T-helper 1 cell treated with Interleukin-12 subunit alpha and Interleukin-12 subunit beta and Interleukin-4 antibody, amounts not matched to agents 30 μg/mL and 1 μg/mL, for 36 hours (primary cell): Measurements from ENCODE around the gene APOL2.
"Not testable (repeated sequence)": the region's sequence is repeated elsewhere in the genome, so short reads cannot be mapped to it uniquely, and the experiment has no call there.

ENCODE experiments used
- H3K27ac Mint-ChIP-seq: one replicate; pipeline ENCODE4 v1.8.0; 2021; ENCODE audit warnings: mild to moderate bottlenecking, mixed read lengths
- H3K27me3 Mint-ChIP-seq: one replicate; pipeline ENCODE4 v1.8.0; 2021; ENCODE audit warnings: low read depth, mixed read lengths
- H3K36me3 Mint-ChIP-seq: one replicate; pipeline ENCODE4 v1.8.0; 2021; ENCODE audit warnings: low read depth, mixed read lengths
- H3K4me1 Mint-ChIP-seq: one replicate; pipeline ENCODE4 v1.8.0; 2021; ENCODE audit warnings: low read depth, mixed read lengths
- H3K4me3 Mint-ChIP-seq: one replicate; pipeline ENCODE4 v1.8.0; 2021; ENCODE audit warnings: mild to moderate bottlenecking, moderate library complexity, mixed read lengths
- H3K9me3 Mint-ChIP-seq: one replicate; pipeline ENCODE4 v1.8.0; 2021; ENCODE audit warnings: mixed read lengths

Gene APOL2

GRCh38 chr22:36194971-36195370 lies 44.4 kb downstream of the APOL2 start:
- Mint-ChIP-seq H3K4me1 (peaks cover 18% of the 10 kb centered on the region), H3K9me3 (no peaks in the 10 kb centered on the region), H3K36me3 (no peaks in the 10 kb centered on the region), H3K27me3 (peaks cover 8% of the 10 kb centered on the region), H3K4me3 (no peak overlapping the region), H3K27ac (no peak overlapping the region)

DNA sequence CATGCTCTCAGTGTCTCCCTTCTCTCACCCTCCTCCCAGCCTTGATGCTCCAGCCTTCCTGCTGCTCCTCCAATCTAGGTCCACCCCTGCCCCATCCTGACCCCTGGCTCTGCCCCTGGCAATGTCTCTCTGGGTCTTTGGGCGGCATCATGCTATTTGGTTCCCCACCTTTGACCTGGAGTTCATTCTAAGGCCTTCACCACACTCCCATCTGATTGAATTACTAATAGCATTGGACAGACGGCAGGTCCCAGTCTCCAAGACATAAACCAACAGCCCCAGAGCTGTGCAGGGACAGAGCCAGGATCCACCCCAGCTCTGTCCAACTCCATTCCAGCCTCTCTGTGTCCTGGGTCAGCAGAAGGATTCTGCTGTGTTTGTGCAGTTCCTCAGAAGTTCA lies 44.9 kb downstream of the APOL2 start:
- Mint-ChIP-seq H3K36me3 (no peaks in the 10 kb centered on the region), H3K4me1 (peaks cover 18% of the 10 kb centered on the region), H3K27ac (no peak overlapping the region), H3K27me3 (peaks cover 12% of the 10 kb centered on the region), H3K4me3 (no peak overlapping the region), H3K9me3 (no peaks in the 10 kb centered on the region)

DNA sequence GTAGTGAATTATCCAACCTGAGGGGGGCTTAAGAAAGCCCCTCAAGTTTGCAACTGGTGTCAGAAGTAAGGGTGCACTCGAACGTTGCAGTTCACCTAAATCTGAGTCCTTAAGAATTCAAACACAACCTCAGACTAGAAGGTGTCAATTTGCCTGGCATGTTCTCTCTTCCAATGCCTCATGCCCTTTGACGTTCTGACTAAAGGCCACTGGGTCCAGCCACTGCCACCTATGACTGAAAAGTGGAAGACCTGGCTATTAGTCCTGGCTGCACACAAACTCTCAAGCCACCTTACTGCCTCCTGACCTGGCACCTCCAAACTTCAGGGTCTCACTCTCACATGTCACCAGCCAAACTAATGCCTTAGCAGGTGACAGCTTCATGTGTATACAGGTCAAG lies 45.8 kb downstream of the APOL2 start:
- Mint-ChIP-seq H3K9me3 (no peaks in the 10 kb centered on the region), H3K27me3 (peaks cover 12% of the 10 kb centered on the region), H3K4me3 (no peak overlapping the region), H3K27ac (no peak overlapping the region), H3K4me1 (peaks cover 18% of the 10 kb centered on the region), H3K36me3 (no peaks in the 10 kb centered on the region)

DNA sequence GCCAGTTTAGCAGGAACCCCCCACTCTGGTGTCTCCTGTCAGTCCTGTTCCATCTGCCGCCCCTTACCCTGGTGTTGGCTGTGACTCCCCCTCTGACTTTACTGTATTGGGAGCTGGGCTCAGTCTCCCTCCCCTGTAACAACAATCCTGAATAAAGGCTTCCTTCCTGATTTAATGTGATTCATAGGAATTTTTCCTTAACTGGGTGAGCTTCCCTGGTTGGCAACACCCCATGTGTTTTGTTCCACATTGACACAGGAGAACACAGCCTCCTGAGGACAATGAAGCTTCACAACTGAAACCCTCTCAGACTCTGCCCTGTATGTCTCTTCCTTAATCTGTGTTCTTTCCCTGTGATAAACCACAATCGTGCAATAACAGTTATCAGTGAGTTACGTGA lies 46.2 kb downstream of the APOL2 start:
- Mint-ChIP-seq H3K4me1 (peaks cover 14% of the 10 kb centered on the region), H3K36me3 (no peaks in the 10 kb centered on the region), H3K27ac (no peak overlapping the region)

DNA sequence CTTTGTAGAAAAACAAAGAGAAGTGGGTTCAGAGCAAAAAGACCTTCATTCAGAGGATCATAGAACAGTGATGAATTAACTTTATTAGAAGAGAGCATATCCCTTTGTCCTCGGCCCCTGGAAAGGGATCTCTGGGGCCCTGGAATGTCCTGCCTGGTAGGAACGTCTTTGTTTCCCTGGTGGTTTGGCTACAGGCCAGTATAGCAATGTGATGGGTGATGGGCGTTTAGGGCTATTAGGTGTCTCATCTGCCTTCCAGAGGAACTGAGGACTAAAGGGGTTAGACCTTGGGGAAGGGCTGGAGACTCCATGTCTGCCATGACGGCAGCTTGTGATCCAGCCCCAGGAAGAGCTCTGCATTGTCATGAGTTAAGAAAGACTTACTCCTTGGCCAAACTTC lies 46.8 kb downstream of the APOL2 start:
- H3K27ac Mint-ChIP-seq = no peak overlapping the region
- H3K4me3 Mint-ChIP-seq = no peak overlapping the region
- no peaks in the 10 kb centered on the region for H3K36me3 Mint-ChIP-seq
- peaks cover 7% of the 10 kb centered on the region for H3K4me1 Mint-ChIP-seq
- H3K27me3 Mint-ChIP-seq = peaks cover 17% of the 10 kb centered on the region
- H3K9me3 Mint-ChIP-seq = no peaks in the 10 kb centered on the region

More for the DNA sequence above, 46.2 kb downstream of the APOL2 start:
- Mint-ChIP-seq H3K9me3 (no peaks in the 10 kb centered on the region), H3K4me3 (no peak overlapping the region), H3K27me3 (peaks cover 14% of the 10 kb centered on the region)

DNA sequence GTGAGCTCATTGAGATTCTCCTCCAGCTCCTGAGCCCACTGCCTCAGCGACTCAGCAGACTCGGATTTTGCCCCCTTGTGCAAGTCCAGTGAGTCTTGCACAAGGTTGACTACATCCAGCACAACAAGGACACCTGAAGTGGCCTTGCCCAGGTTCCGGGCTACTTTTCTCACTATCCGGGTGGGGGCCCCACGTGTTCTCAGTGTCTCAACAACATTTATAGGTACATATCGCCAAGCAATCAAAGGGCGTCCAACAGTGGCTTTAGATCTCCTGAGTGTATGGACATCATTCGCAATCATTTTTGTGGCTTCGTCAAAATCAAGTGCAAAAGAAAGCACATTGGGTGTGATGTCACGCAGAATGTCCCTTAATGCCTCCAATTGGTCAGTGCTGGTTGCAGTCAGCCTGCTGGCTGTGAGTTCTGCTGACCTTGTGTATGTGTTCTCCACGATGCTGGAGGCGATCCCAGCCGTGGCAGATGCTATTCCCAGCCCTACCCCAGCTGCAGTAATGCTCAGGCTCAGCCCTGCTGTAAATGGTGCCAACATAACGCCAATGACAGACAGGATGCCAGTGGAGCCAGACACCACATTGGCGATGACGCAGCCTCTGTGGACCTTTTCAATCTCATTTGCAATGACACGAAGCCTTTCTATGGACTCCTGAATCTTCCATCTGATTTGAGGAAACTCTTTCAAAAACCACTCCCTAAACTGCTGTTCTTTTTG lies 48.1 kb downstream of the APOL2 start:
- Mint-ChIP-seq H3K4me1 (peaks cover 2% of the 10 kb centered on the region), H3K36me3 (no peaks in the 10 kb centered on the region), H3K27ac (no peak overlapping the region), H3K9me3 (no peaks in the 10 kb centered on the region), H3K27me3 (peaks cover 17% of the 10 kb centered on the region), H3K4me3 (no peak overlapping the region)

DNA sequence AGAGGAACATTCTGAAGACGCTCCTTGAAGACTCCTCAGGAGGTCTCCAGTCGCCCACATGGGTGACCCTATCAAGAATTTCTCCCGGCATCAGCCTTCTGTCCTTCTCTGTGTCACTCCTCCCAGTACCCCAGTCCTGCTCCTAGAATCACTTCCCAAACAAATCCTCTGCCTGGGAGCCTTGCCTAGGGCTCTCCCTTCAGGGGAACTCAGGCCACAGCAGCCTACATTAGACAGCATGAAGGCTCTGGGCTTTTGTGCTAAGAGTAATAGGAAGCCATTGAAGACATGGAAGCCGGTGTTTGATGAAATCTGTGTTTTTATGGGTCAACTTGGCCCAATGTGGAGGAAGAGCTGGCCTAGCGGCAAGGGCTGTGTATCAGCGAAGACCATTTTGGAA lies 51.5 kb downstream of the APOL2 start:
- H3K36me3 Mint-ChIP-seq, H3K4me3 Mint-ChIP-seq, H3K27ac Mint-ChIP-seq, H3K4me1 Mint-ChIP-seq, H3K9me3 Mint-ChIP-seq: not testable (repeated sequence)
- H3K27me3 Mint-ChIP-seq = peaks cover 16% of the 10 kb centered on the region

GRCh38 chr22:36185828-36186624 lies 53.3 kb downstream of the APOL2 start:
- no peak overlapping the region for H3K27ac Mint-ChIP-seq
- H3K4me1 Mint-ChIP-seq = no peaks in the 10 kb centered on the region
- no peaks in the 10 kb centered on the region for H3K9me3 Mint-ChIP-seq
- peaks cover 25% of the 10 kb centered on the region for H3K27me3 Mint-ChIP-seq
- no peaks in the 10 kb centered on the region for H3K36me3 Mint-ChIP-seq
- H3K4me3 Mint-ChIP-seq = no peak overlapping the region

DNA sequence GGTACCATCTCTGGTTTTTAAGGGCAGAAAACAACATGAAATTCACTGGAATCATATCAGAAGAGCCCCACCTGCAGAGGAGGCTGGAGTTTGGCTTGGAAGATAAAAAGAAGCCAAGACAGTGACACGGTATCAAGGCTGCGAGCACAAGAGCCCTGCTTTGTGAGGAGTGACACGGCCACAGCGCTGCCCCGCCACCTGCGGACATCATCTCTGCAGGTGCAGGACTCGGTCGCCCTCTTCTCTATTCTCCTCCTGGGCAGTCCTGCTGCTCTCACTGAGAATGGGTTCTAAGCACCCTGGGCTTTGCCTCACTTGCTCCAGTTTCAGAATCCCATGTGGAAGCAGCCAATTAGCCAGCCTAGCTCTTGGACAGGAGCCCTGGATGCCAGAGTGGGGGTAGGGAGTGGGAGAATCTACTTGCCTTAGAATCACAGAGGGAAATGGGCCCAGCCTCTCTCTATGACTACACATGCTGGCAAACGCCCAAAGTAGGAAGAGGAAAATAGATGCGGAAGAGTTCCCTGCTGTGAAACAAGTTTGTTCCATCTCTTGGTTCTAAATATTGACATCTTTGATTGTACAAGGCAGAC lies 54.8 kb downstream of the APOL2 start:
- Mint-ChIP-seq H3K9me3 (no peaks in the 10 kb centered on the region), H3K27me3 (peaks cover 19% of the 10 kb centered on the region), H3K36me3 (no peaks in the 10 kb centered on the region), H3K4me3 (no peak overlapping the region), H3K27ac (no peak overlapping the region), H3K4me1 (peaks cover 3% of the 10 kb centered on the region)

- Mint-ChIP-seq H3K27ac (no peak overlapping the region), H3K36me3 (no peaks in the 10 kb centered on the region), H3K4me1 (peaks cover 3% of the 10 kb centered on the region), H3K27me3 (peaks cover 19% of the 10 kb centered on the region), H3K9me3 (no peaks in the 10 kb centered on the region), H3K4me3 (no peak overlapping the region)
These were observed 55.9 kb downstream of the APOL2 start for GRCh38 chr22:36183446-36183845.

DNA sequence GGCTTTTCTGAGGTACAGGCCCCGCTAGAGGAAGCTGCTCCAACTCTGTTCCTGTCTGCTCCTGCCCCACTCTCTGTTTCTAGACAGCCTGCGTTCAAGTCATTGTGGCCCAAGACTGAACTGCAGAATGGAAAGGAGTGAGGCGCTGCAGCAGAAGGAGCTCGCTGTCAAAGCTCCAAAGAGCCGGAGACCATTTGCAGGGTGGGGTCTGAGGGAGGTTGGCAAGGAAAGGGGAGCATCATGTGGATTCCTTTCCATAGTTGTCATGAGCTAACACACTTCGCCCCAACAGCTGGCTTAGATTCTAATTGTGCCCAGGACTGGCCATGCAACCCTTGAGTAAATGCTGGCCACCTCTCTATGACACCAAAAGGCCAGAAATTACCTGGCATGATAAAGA lies 56.5 kb downstream of the APOL2 start:
- H3K27ac Mint-ChIP-seq = no peak overlapping the region
- H3K9me3 Mint-ChIP-seq = no peaks in the 10 kb centered on the region
- H3K4me3 Mint-ChIP-seq = no peak overlapping the region
- H3K4me1 Mint-ChIP-seq = peaks cover 3% of the 10 kb centered on the region
- peaks cover 14% of the 10 kb centered on the region for H3K27me3 Mint-ChIP-seq
- H3K36me3 Mint-ChIP-seq = no peaks in the 10 kb centered on the region

DNA sequence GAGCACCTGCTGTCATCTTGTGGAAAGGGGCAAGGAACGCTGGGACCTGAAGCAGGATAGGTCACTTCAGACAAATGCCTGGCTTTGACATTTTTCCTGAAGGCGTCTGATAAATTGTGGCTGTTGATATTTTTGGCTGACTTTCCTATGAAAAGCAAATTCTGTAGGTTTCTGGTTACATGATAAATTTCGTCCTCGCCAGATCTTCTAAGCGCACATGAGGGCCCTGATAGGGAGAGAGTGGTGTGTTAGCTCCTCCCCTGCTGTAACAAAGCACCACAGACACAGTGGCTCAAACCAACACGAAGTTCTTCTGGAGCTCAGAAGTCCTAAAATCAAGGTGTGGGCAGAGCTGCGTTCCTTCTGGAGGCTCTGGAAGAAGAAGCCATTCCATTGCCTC lies 57.3 kb downstream of the APOL2 start:
- Mint-ChIP-seq H3K4me1 (peaks cover 3% of the 10 kb centered on the region), H3K27me3 (peaks cover 14% of the 10 kb centered on the region), H3K27ac (no peak overlapping the region), H3K4me3 (no peak overlapping the region), H3K9me3 (peaks cover 5% of the 10 kb centered on the region), H3K36me3 (no peaks in the 10 kb centered on the region)

GRCh38 chr22:36180928-36181327 lies 58.4 kb downstream of the APOL2 start:
- Mint-ChIP-seq H3K27ac (no peak overlapping the region), H3K4me1 (peaks cover 3% of the 10 kb centered on the region), H3K27me3 (peaks cover 14% of the 10 kb centered on the region), H3K36me3 (no peaks in the 10 kb centered on the region), H3K4me3 (no peak overlapping the region), H3K9me3 (peaks cover 9% of the 10 kb centered on the region)

- Mint-ChIP-seq H3K27ac (no peak overlapping the region), H3K9me3 (peaks cover 9% of the 10 kb centered on the region), H3K4me3 (no peak overlapping the region), H3K27me3 (peaks cover 16% of the 10 kb centered on the region), H3K36me3 (no peaks in the 10 kb centered on the region), H3K4me1 (peaks cover 3% of the 10 kb centered on the region)
These were observed 59.1 kb downstream of the APOL2 start for GRCh38 chr22:36180038-36180880.
